ENCODE results near the gene MED13L. TPM values are rescaled to one million over a fixed set of nuclear protein-coding genes. Genes with fewer than 3 reads are reported as not detected.

Gene MED13L
- total RNA-seq, 4 donors from 2014 or later, result 126 to 194 (median 154) TPM

DNA sequence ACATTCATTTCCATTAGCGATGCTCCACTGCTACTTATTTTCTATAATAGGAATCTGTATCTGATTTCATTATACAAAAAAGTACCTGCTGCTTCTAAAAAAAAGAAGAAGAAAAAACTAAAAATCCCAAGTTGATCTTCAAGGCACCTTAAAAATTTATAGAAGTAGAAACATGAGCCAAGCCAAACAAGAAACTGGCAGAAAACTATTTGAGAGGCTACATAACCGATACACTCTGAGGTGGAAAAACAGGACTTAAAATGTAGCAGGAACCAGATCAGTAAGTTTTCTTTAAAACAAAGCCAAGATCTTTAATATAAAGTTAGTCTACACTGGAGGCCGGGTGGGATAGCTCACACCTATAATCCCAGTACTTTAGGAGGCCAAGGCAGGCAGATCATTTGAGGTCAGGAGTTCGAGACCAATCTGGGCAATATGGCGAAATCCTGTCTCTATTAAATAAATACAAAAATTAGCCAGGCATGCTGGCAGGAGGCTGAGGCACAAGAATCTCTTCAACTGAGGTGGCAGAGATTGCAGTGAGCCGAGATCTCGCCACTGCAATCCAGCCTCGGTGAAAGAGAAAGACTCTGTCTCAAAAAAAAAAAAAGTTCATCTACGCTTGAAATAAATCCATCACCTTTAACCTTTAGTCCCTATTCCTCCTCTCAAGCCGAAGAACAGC lies 278.6 kb downstream of the MED13L start:
- Histone ChIP-seq H3K9me3 (no peaks in the 10 kb centered on the region), H3K36me3 (peaks cover 0 to 24% (median 11%) of the 10 kb centered on the region in 4 donors), H3K27ac (peak overlapping the region in 2 of 4 donors; percentile 12 to 26), H3K4me1 (peaks cover 0 to 17% (median 11%) of the 10 kb centered on the region in 4 donors), H3K27me3 (no peaks in the 10 kb centered on the region), H3K4me3 (no peak overlapping the region)
- no peak for DNase-seq
- TF ChIP-seq POLR2A (IDR thresholded peaks at IDR 0.05) (no peak), POLR2AphosphoS5 (IDR thresholded peaks at IDR 0.05) (no peak)
- WGBS, 2 donors (ENCODE audit: low coverage in 1 of 2), result 43 to 56% methylated on average over 10 of the region's 10 CpGs
- in situ Hi-C loops (cut with MboI; ENCODE audit: low pct_ligation_motif_present in 1 of 4, low pct_unique_long_range_greater_than_20kb in 1 of 4, low sequenced_read_pairs in 3 of 4) (loop anchor here in 3 of 4 donors (5.0 to 25.0 kb wide), 5 partner anchors 236 to 713 kb away; no protein-coding TSS in a partner anchor), intact Hi-C loops (cut with DNase I; ENCODE audit: low total_unique reads) (loop anchor here (10.0 kb wide), 1 partner anchor 616 kb away; no protein-coding TSS in a partner anchor)

GRCh38 chr12:115998119-115998633 lies 279.3 kb downstream of the MED13L start:
- peak; percentile 14 for DNase-seq
- in situ Hi-C loops (cut with MboI; ENCODE audit: low pct_ligation_motif_present in 1 of 4, low pct_unique_long_range_greater_than_20kb in 1 of 4, low sequenced_read_pairs in 3 of 4) (loop anchor here in 3 of 4 donors (5.0 to 25.0 kb wide), 5 partner anchors 237 to 714 kb away; no protein-coding TSS in a partner anchor), intact Hi-C loops (cut with DNase I; ENCODE audit: low total_unique reads) (loop anchor here (10.0 kb wide), 1 partner anchor 617 kb away; no protein-coding TSS in a partner anchor)
- peaks cover 0 to 24% (median 11%) of the 10 kb centered on the region in 4 donors for H3K36me3 ChIP-seq
- TF ChIP-seq POLR2A (IDR thresholded peaks at IDR 0.05) (no peak), CTCF (IDR thresholded peaks at IDR 0.05) (peak; percentile 77 to 85 (median 82)), EP300 (IDR thresholded peaks at IDR 0.05; ENCODE audit: low read depth) (no peak), POLR2AphosphoS5 (IDR thresholded peaks at IDR 0.05) (no peak)
- H3K9me3 ChIP-seq, result no peaks in the 10 kb centered on the region
- WGBS, 2 donors (ENCODE audit: low coverage in 1 of 2), result 44% methylated on average over 3 of the region's 3 CpGs; no CpG with 5 or more reads in 1 of the 2 donors
- peaks cover 0 to 17% (median 11%) of the 10 kb centered on the region in 4 donors for H3K4me1 ChIP-seq
- no peak overlapping the region for H3K4me3 ChIP-seq
- H3K27ac ChIP-seq, result peak overlapping the region in 2 of 4 donors; percentile 12 to 26
- H3K27me3 ChIP-seq, result no peaks in the 10 kb centered on the region

- WGBS, 2 donors (ENCODE audit: low coverage in 1 of 2), result 86 to 99% methylated on average over 1 to 2 of the region's 2 CpGs
- DNase-seq, result no peak
- no peak overlapping the region for H3K27ac ChIP-seq
- TF ChIP-seq EP300 (IDR thresholded peaks at IDR 0.05; ENCODE audit: low read depth), result no peak
- TF ChIP-seq CTCF (IDR thresholded peaks at IDR 0.05), result no peak
- TF ChIP-seq POLR2AphosphoS5 (IDR thresholded peaks at IDR 0.05), result no peak
- no peak for TF ChIP-seq POLR2A (IDR thresholded peaks at IDR 0.05)
- peaks cover 0 to 11% (median 7%) of the 10 kb centered on the region in 4 donors for H3K4me1 ChIP-seq
- in situ Hi-C loops (cut with MboI; ENCODE audit: low pct_ligation_motif_present in 1 of 4, low pct_unique_long_range_greater_than_20kb in 1 of 4, low sequenced_read_pairs in 3 of 4), result loop anchor here in 3 of 4 donors (10.0 to 25.0 kb wide), 4 partner anchors 241 to 719 kb away; no protein-coding TSS in a partner anchor
- peaks cover 0 to 38% (median 15%) of the 10 kb centered on the region in 4 donors for H3K36me3 ChIP-seq
- intact Hi-C loops (cut with DNase I; ENCODE audit: low total_unique reads), result loop anchor here (10.0 kb wide), 1 partner anchor 621 kb away; no protein-coding TSS in a partner anchor
- H3K27me3 ChIP-seq, result no peaks in the 10 kb centered on the region
- H3K4me3 ChIP-seq, result no peak overlapping the region
- no peaks in the 10 kb centered on the region for H3K9me3 ChIP-seq
Measured at GRCh38 chr12:115993737-115994136, 283.8 kb downstream of the MED13L start.

DNA sequence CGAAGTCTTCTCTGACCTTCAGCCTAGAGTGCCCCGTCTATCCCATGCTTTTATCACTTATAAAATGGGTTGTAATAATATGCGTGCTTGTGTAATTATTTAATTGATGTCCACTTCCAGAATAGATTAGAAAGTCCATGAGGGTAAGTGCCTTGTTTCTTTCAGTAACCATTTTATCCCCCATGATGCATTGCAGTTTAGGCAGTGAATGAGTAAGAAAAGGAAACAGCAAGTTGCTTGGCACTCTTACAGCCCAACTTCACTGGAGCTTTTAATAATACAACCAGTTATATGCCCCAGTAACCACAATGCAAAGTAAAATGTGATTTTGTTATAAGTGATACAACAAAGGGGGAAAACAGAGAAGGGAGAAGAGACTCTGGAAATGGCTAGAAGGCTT lies 287.3 kb downstream of the MED13L start:
- H3K36me3 ChIP-seq, result peaks cover 0 to 39% (median 14%) of the 10 kb centered on the region in 4 donors
- intact Hi-C loops (cut with DNase I; ENCODE audit: low total_unique reads) (loop anchor here (10.0 kb wide), 1 partner anchor 625 kb away; no protein-coding TSS in a partner anchor), in situ Hi-C loops (cut with MboI; ENCODE audit: low pct_ligation_motif_present in 1 of 4, low pct_unique_long_range_greater_than_20kb in 1 of 4, low sequenced_read_pairs in 3 of 4) (loop anchor here in 3 of 4 donors (10.0 to 25.0 kb wide), 4 partner anchors 245 to 722 kb away; no protein-coding TSS in a partner anchor)
- 96 to 100% methylated on average over 3 of the region's 3 CpGs for WGBS, 2 donors (ENCODE audit: low coverage in 1 of 2)
- DNase-seq, result no peak
- H3K4me1 ChIP-seq, result peaks cover 0 to 7% (median 0%) of the 10 kb centered on the region in 4 donors
- H3K9me3 ChIP-seq, result no peaks in the 10 kb centered on the region
- H3K27ac ChIP-seq, result no peak overlapping the region
- H3K27me3 ChIP-seq, result no peaks in the 10 kb centered on the region
- no peak overlapping the region for H3K4me3 ChIP-seq
- no peak for TF ChIP-seq CTCF (IDR thresholded peaks at IDR 0.05)
- TF ChIP-seq POLR2A (IDR thresholded peaks at IDR 0.05), result no peak
- no peak for TF ChIP-seq POLR2AphosphoS5 (IDR thresholded peaks at IDR 0.05)
- TF ChIP-seq EP300 (IDR thresholded peaks at IDR 0.05; ENCODE audit: low read depth), result no peak

All from transverse colon (tissue), 4 donors.